Ishikawa (cell line): Measurements from ENCODE around the gene CNN3.

ENCODE experiments used
- CEBPB ChIP-seq: IDR thresholded peaks from 2 replicates; pipeline ENCODE4 v1.6.1; 2012
- CREB1 ChIP-seq: IDR thresholded peaks from 2 replicates; pipeline ENCODE4 v1.6.1; 2012; ENCODE audit warnings: low read depth
- EGR1 ChIP-seq: IDR thresholded peaks from 2 replicates; pipeline ENCODE4 v1.6.1; 2012
- EP300 ChIP-seq: IDR thresholded peaks from 2 replicates; pipeline ENCODE4 v1.6.1; 2012; ENCODE audit warnings: borderline replicate concordance
- FOXM1 ChIP-seq: IDR thresholded peaks from 2 replicates; pipeline ENCODE4 v1.6.1; 2012; ENCODE audit warnings: low read depth, borderline replicate concordance
- NFIC ChIP-seq: IDR thresholded peaks from 2 replicates; pipeline ENCODE4 v1.6.1; 2012
- RAD21 ChIP-seq: IDR thresholded peaks from 2 replicates; pipeline ENCODE4 v1.6.1; 2012; ENCODE audit warnings: low read depth
- TAF1 ChIP-seq: IDR thresholded peaks from 2 replicates; pipeline ENCODE4 v1.6.1; 2012; ENCODE audit warnings: low read depth, mild to moderate bottlenecking
- TCF12 ChIP-seq: IDR thresholded peaks from 2 replicates; pipeline ENCODE4 v1.6.1; 2012; ENCODE audit warnings: low read depth
- TEAD4 ChIP-seq: IDR thresholded peaks from 2 replicates; pipeline ENCODE4 v1.6.1; 2012
- YY1 ChIP-seq: IDR thresholded peaks from 2 replicates; pipeline ENCODE4 v1.6.1; 2012; ENCODE audit warnings: low read depth
- ZBTB7A ChIP-seq: IDR thresholded peaks from 2 replicates; pipeline ENCODE4 v1.6.1; 2012; ENCODE audit warnings: low read depth
- TF ChIP-seq, protein P1 (sequence below): IDR thresholded peaks from 2 replicates; pipeline ENCODE4 v1.6.1; 2012; ENCODE audit warnings: low read depth, mild to moderate bottlenecking
- TF ChIP-seq, protein P2 (sequence below): IDR thresholded peaks from 2 replicates; pipeline ENCODE4 v1.6.1; 2012
- TF ChIP-seq, protein P3 (sequence below): IDR thresholded peaks from 2 replicates; pipeline ENCODE4 v1.6.1; 2012

The CNN3 gene

DNA sequence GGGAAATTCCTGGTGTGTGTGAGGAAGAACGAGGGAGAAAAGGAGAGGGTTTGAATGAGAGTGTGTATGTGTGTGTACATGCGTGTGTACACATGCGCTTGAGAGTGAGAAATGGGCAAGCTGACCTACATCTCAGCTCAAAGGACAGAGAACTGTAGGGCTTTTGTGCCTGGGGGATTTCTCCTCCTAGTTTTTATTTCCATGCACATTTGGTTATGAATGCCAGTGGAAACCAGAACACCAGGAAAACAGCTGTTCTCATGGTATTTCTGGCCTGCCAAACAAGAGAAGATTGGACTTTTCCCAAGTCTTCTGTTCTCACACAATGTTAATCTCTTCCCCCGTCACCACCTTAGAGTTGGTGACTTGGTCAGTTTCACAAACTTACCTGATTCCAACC, 61.5 kb downstream of the CNN3 start:
- no peak for TF ChIP-seq TAF1
- TF ChIP-seq EGR1, result no peak
- TF ChIP-seq TCF12, result no peak
- TF ChIP-seq TEAD4, result no peak

DNA sequence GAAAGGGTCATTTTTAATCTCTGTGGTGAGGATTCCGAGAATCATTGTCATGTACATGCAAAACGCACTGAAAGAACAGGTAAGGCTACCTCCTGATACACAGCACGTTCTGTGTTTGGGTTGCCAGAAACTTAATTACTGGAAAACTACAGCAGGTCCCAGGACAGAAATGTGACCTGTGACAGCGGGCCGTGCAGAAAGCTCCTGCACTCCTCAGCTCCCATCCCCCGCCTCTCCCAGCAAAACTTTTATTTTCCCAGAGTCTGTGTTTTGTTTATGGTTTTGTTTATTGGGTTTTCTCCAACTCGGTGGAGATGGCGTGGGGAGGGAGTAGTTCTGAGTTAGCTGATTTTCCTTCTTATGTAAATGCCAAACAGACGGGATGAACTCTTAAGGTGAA, 62.1 kb downstream of the CNN3 start:
- TF ChIP-seq FOXM1, result no peak
- no peak for TF ChIP-seq CREB1
- no peak for TF ChIP-seq TAF1
- no peak for TF ChIP-seq CEBPB
- no peak for TF ChIP-seq RAD21
- no peak for TF ChIP-seq NFIC
- TF ChIP-seq ZBTB7A, result no peak
- no peak for TF ChIP-seq TEAD4
- TF ChIP-seq, protein P1, sequence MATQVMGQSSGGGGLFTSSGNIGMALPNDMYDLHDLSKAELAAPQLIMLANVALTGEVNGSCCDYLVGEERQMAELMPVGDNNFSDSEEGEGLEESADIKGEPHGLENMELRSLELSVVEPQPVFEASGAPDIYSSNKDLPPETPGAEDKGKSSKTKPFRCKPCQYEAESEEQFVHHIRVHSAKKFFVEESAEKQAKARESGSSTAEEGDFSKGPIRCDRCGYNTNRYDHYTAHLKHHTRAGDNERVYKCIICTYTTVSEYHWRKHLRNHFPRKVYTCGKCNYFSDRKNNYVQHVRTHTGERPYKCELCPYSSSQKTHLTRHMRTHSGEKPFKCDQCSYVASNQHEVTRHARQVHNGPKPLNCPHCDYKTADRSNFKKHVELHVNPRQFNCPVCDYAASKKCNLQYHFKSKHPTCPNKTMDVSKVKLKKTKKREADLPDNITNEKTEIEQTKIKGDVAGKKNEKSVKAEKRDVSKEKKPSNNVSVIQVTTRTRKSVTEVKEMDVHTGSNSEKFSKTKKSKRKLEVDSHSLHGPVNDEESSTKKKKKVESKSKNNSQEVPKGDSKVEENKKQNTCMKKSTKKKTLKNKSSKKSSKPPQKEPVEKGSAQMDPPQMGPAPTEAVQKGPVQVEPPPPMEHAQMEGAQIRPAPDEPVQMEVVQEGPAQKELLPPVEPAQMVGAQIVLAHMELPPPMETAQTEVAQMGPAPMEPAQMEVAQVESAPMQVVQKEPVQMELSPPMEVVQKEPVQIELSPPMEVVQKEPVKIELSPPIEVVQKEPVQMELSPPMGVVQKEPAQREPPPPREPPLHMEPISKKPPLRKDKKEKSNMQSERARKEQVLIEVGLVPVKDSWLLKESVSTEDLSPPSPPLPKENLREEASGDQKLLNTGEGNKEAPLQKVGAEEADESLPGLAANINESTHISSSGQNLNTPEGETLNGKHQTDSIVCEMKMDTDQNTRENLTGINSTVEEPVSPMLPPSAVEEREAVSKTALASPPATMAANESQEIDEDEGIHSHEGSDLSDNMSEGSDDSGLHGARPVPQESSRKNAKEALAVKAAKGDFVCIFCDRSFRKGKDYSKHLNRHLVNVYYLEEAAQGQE, result no peak
- TF ChIP-seq TCF12, result no peak

DNA sequence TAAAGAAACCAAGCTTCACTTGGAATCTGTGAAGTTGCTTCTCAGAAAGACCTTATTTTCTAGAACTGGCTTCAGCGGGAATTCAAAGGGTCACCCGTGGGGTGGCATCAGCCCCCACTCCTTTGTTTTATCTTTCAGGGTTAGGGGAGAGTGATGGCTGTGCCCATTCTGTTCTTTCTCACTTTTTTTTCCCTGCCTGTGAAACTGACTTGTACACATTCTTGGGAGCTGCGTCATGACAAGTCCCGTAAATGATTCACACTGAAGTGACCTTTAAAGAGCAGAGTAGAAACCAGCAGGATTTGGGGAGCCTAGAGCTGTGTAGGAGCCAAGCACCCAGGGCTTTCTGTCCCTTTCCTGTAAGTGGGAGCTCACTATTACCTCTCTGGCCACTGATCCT, 63.0 kb downstream of the CNN3 start:
- no peak for TF ChIP-seq CREB1
- TF ChIP-seq FOXM1, result no peak
- TF ChIP-seq NFIC, result no peak; the same call in 1 of the 2 replicates
- TF ChIP-seq RAD21, result no peak
- TF ChIP-seq, protein P2, sequence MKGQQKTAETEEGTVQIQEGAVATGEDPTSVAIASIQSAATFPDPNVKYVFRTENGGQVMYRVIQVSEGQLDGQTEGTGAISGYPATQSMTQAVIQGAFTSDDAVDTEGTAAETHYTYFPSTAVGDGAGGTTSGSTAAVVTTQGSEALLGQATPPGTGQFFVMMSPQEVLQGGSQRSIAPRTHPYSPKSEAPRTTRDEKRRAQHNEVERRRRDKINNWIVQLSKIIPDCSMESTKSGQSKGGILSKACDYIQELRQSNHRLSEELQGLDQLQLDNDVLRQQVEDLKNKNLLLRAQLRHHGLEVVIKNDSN, result 0 out of 2 replicates have a peak, but pooled peaks have one; percentile 41
- peak; percentile 83 for TF ChIP-seq TEAD4
- TF ChIP-seq EP300, result peak; percentile 46; the same call in 1 of the 2 replicates
- TF ChIP-seq TCF12, result peak; percentile 59; the same call in 1 of the 2 replicates
- TF ChIP-seq YY1, result no peak
- TF ChIP-seq CEBPB, result no peak
- no peak for TF ChIP-seq ZBTB7A
- no peak for TF ChIP-seq EGR1
- TF ChIP-seq, protein P1, result no peak
- TF ChIP-seq, protein P3, sequence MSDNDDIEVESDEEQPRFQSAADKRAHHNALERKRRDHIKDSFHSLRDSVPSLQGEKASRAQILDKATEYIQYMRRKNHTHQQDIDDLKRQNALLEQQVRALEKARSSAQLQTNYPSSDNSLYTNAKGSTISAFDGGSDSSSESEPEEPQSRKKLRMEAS, result no peak
- no peak for TF ChIP-seq TAF1

DNA sequence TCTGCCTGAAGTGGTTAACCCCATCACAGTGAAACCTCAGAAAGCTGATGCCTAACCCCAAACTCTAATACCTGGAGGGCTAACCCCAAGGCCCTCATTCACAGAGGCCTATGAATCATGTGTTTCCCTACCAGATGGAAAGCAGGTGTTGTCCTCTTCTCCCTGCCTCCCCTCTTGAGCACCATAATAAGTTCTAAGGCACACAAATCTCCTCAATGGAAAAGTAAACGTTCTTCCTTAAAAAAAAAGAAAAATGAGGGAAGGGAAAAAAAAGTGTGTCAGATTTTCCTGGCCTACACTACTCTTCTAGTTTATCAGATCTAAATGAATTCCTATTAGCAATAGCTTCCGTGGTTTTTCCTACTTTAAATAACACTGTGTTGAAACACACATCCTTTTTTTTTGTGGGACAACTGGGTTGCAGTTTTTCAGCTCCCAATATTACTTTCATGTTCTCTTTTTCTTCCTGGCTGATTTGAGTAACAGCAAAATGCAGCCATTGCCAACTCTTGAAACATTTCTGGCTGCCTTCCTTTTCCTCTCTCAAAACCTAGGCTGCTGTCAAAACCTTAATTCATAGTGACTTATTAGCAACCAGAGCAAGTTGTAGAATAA, 63.5 kb downstream of the CNN3 start:
- TF ChIP-seq NFIC, result no peak
- no peak for TF ChIP-seq EGR1
- no peak for TF ChIP-seq EP300
- no peak for TF ChIP-seq TAF1
- TF ChIP-seq, protein P3, result no peak
- no peak for TF ChIP-seq CEBPB
- no peak for TF ChIP-seq ZBTB7A
- no peak for TF ChIP-seq FOXM1
- TF ChIP-seq YY1, result no peak
- TF ChIP-seq CREB1, result no peak
- TF ChIP-seq TEAD4, result no peak
- TF ChIP-seq, protein P1, result no peak
- TF ChIP-seq RAD21, result no peak
- TF ChIP-seq TCF12, result no peak
- TF ChIP-seq, protein P2, result no peak
